HG03280 (cell line): Measurements from ENCODE around the gene CTSF.
"Not testable (repeated sequence)": the region's sequence is repeated elsewhere in the genome, so short reads cannot be mapped to it uniquely, and the experiment has no call there.

Experiments used
- ATAC-seq: cut with Tn5 transposase; IDR thresholded peaks from one replicate; pipeline ENCODE4 v1.9.1; 2021; ENCODE audit warnings: mild to moderate bottlenecking, moderate library complexity; ENCODE audit not compliant: unreplicated experiment

The CTSF gene

GRCh38 chr11:66589996-66590675 is 21.7 kb upstream of the CTSF start:
- ATAC-seq, result no peak

DNA sequence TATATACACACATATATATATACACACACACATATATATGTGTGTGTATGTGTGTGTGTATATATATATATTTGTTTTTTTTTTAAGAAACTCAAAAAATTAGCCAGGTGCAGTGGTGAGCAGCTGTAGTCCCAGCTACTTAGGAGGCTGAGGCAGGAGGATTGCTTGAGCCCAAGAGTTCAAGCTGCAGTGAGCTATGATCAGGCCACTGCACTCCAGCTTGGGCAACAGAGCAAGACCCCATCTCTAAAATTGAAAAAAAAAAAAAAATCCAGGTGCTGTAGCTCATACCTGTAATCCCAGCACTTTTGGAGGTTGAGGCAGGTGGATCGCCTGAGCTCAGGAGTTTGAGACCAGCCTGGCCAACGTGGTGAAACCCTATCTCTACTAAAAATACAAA is 20.9 kb upstream of the CTSF start:
- ATAC-seq, result not testable (repeated sequence)

GRCh38 chr11:66586136-66586535 is 17.7 kb upstream of the CTSF start:
- no peak for ATAC-seq

DNA sequence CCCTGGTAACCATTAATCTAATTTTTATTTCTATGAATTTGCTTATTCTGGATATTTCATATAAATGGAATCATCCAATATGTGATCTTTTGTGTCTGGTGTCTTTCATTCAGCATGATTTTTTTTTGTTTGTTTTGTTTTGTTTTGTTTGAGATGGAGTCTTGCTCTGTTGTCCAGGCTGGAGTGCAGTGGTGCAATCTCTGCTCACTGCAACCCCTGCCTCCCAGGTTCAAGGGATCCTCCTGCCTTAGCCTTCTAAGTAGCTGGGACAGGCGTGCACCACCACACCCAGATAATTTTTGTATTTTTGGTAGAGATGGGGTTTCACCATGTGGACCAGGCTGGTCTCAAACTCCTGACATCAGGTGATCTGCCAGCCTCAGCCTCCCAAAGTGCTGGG is 17.0 kb upstream of the CTSF start:
- not testable (repeated sequence) for ATAC-seq

GRCh38 chr11:66582565-66583147 is 14.2 kb upstream of the CTSF start:
- not testable (repeated sequence) for ATAC-seq

DNA sequence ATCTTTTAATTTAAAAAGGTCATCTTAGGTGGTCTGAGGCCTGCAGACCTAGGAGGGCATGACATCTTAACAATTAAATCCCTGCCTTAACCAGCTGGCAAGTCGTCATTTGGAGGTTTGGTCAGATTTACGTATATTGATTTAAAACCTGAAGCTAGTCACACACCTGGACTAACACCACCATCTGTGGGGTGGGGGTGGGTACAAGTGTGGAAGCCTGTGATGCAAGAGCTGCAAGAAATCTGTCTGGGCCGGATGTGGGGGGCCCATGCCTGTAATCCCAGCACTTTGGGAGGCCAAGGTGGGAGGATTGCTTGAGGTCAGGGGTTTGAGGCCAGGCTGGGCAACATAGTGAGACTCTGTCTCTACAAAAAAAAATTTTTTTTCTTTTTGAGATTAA is 12.9 kb upstream of the CTSF start:
- ATAC-seq, result no peak

DNA sequence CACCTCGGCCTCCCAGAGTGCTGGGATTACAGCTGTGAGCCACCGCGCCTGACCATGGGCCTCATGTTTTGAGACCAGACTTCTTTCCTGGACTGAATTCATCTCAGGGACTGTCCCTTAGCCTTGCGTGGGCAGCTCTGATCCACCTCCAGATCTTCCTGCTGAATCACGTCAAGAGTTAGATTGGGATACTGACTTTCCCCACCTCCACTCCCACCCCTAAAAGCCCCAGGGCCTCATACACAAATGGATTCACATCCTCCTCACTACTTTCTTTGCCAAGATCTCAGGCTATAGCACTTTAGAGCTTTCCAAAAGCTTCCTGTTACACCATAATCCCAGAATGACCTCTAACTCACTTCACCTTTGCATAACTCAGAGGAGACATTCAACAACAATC is 12.4 kb upstream of the CTSF start:
- no peak for ATAC-seq

GRCh38 chr11:66579017-66579606 is 10.7 kb upstream of the CTSF start:
- ATAC-seq, result no peak

GRCh38 chr11:66570850-66571180 is 2.4 kb upstream of the CTSF start:
- ATAC-seq, result no peak

DNA sequence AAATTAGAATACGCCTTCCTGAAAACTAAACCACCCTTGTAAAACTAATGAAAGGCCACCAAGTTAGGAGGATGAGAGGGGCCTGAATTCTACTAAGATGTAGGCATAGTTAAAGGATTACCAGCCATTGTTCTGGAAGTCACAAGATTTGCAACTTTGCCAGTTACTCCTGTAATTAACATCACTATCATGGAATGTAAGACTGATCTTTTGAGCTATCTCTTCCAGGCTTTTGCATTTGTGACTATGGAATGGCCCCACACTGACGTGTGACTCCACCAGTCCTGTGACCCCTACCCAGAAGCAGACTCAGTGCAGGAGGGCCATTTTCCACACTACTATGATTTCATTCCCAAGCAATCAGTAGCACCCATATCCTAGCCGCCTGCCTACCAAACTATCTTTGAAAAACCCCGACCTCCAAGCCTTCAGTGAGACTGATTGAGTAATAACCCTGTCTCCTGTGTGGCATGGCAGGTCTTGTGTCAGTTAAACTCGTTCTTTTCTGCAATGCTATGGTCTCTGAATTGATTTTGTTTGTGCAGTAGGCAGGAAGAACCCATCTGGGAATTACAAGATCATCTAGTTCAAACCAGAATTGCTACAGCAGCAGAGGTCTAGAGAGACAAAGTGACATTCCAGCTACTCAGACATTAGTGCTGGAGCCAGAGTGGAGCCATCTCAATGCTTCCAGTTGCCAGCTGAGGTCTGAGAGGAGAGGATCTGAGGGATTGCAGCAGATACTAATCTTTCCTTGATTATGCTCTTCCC is 1.9 kb upstream of the CTSF start:
- ATAC-seq, result no peak

DNA sequence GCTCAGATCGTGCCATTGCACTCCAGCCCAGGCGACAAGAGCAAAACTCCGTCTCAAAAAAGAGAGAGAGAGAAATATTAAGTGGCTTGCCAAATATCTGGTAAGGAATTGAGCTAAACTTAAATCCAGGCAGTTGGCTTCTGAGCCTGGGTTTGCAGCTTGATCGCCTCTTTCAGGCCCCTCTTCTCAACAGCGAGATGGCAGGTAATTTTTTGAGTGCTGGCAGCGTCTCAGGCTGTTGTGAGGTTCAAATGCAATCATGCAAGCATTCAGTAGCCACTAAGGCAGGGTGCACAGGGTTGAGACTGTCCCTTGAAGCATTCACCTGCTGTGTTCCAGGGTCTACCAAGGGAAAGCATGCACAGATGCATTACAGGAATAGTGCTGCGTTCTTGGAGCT is 670 bp upstream of the CTSF start:
- ATAC-seq, result no peak

DNA sequence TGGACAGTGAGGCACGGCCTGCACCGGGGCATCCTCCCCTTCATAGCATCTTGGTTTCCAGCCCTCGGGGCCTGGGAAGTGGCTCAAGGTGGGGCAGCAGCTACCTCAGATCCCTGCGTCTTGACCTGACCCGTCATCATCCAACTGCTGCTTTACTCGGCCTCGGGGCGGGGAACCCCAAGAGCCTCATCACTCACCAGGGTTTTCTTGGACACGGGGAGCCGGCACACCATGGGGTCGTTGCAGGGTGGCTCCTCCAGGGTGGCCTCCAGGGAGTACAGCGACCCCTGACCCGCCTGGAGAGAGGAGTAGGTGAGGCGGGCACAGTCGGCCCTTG is 651 bp downstream of the CTSF start:
- no peak for ATAC-seq

DNA sequence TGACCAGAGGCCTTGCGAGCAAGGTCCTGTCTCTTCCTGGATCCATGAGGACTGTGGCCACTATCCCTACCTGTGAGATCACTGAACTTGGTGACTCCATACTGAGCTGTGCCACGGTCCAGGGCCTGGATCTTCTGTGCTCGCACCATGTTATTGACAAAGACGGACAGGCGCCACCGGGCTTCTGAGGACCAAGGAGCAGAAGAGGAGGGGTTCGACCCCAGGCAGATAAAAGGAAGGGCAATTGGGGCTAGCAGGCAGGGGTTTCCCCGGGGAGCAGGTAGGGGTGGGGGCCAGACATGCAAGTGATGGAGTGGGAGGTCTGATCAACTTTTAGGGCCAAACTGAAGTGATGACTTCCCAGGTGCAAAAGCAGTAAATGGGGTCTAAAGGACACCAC is 2.2 kb downstream of the CTSF start:
- no peak for ATAC-seq

- ATAC-seq, result no peak
These were observed 3.4 kb downstream of the CTSF start for GRCh38 chr11:66564984-66565383.

DNA sequence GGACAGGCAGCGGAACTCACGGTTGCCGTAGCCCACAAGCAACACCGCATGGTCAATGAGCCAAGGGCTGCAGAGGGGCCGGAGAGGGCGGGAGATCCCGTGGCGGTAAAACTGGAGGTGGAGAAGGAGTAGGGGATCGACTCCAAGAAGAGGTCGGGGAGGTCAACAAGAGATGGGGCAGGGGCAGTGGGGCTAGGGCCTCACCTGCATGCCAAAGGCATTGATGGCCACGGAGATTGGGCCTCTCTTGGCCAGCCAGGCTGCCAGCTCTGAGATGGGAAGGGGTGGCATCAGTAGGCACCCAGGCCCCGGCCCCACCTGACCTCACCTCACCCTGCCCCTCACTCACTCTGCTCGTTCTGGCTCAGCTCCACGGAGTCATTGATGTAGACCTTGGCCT is 3.9 kb downstream of the CTSF start:
- no peak for ATAC-seq

GRCh38 chr11:66563832-66564231 is 4.6 kb downstream of the CTSF start:
- no peak for ATAC-seq

DNA sequence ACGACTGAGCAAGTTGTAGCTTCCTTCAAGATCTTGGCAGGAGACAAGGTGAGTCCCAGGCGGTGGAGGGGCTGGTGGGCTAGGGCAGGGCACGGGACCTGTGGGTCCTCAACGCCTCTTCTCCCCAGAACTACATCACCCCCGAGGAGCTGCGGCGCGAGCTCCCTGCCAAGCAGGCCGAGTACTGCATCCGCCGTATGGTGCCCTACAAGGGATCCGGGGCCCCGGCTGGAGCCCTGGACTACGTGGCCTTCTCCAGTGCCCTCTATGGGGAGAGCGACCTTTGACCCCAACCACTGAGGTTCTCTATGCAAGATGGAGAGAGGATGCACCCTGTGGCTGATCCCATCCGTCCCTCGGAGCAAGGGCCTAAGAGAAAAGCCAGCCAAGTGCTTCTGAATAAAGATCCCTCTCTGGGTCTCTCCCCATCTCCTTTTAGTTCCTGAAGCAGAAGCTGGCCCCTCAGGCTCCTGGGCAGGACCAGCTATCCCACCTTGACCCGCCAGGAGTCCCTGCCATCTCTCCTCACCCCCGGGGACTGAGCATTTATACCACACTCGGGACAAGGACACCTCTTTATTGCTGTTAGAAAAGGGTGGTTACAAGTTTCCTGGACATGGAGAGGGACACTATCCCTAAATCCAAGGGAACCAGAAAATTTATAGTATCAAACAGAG is 5.4 kb downstream of the CTSF start:
- no peak for ATAC-seq

DNA sequence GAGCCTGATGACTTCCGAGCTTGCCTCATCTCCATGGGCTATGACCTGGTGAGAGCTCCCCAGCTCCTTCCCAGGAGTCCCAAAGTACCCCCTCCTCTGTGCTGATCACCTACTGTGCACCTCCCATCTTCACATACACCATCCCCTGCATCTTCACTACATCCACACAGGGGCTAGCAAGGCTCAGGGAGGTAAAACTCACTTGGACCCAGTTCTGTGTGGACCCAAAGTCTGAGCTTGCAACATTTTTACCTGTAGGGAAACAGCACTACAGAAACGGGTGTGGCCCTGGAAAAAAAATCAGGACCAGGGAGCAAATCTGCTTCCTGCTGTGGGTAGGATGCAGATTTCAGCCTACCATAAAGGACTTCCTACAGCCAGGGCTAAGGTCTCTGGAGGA is 6.1 kb downstream of the CTSF start:
- ATAC-seq, result no peak

DNA sequence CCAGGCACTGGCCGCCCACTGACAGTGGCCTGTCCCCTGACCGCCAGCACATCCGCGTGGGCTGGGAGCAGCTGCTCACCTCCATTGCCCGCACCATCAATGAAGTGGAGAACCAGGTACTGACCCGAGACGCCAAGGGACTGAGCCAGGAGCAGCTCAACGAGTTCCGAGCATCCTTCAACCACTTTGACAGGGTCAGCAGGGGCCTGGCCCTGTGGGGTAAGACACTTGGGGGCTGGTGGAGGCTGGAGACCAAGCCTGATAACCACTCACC is 6.5 kb downstream of the CTSF start:
- ATAC-seq, result no peak

DNA sequence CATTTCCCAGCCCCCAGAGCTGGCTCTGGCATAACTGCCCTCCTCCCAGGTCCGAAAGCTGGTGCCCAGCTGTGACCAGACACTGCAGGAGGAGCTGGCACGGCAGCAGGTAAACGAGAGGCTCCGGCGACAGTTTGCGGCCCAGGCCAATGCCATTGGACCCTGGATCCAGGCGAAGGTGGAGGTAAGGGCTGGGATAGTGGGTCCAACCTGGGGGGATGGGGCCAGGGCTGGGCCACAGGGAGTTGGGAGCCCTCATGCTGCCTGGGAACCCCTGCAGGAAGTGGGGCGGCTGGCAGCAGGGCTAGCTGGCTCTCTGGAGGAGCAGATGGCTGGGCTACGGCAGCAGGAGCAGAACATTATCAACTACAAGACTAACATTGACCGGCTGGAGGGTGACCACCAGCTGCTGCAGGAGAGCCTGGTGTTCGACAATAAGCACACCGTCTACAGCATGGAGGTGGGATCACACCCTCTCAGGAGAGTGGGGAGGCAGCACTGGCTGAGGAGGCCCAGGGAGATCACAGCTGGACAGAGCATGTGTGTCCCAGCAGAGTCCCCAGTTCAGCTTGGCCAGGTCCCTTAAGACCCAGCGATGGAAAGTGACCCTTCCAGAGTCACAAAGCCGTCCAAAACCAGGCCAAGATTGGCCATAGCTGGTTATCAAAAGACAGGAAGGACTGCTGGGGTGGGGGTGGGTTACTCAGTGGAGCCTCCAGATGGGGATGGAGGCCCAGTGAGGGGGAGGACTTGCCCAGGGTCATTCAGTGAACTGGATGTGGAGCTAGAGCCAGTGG is 7.0 kb downstream of the CTSF start:
- no peak for ATAC-seq
